Activated T-cell treated with anti-CD3 and anti-CD28 coated beads for 48 hours (primary cell): Measurements from ENCODE around the gene SMIM45.
"Not testable (repeated sequence)": the region's sequence is repeated elsewhere in the genome, so short reads cannot be mapped to it uniquely, and the experiment has no call there.

Source experiments
- DNase-seq: peaks from one replicate; pipeline ENCODE4 v3.0.0-alpha.2; 2020; ENCODE audit warnings: low read depth

The SMIM45 gene

GRCh38 chr22:41935015-41935351 lies 17.0 kb upstream of the SMIM45 start:
- DNase-seq: no peak

GRCh38 chr22:41935509-41935908 lies 16.4 kb upstream of the SMIM45 start:
- no peak for DNase-seq

GRCh38 chr22:41936894-41937169 lies 15.1 kb upstream of the SMIM45 start:
- DNase-seq: no peak

GRCh38 chr22:41939981-41940831 lies 11.7 kb upstream of the SMIM45 start:
- DNase-seq: peak; percentile 87

- DNase-seq: peak; percentile 78
Observed at GRCh38 chr22:41940832-41941765, 10.9 kb upstream of the SMIM45 start.

GRCh38 chr22:41943661-41944209 lies 8.2 kb upstream of the SMIM45 start:
- DNase-seq: no peak

GRCh38 chr22:41946629-41947423 lies 5.1 kb upstream of the SMIM45 start, which contains the start of gene CENPM:
CENPM (minus strand) TSS chr22:41947152; CDS start chr22:41947076, 76 bp downstream.
- peak; percentile 93 for DNase-seq

GRCh38 chr22:41947424-41948080 lies 4.4 kb upstream of the SMIM45 start:
- DNase-seq: no peak

GRCh38 chr22:41948142-41948541 lies 3.8 kb upstream of the SMIM45 start:
- DNase-seq: no peak

- not testable (repeated sequence) for DNase-seq
Observed at GRCh38 chr22:41948928-41949296, 3.0 kb upstream of the SMIM45 start.

- no peak for DNase-seq
Observed at GRCh38 chr22:41949297-41949965, 2.5 kb upstream of the SMIM45 start.

- DNase-seq: no peak
Observed at GRCh38 chr22:41952713-41953112, 763 bp downstream of the SMIM45 start.

- DNase-seq: no peak
Observed at GRCh38 chr22:41957941-41958556, 6.1 kb downstream of the SMIM45 start.

GRCh38 chr22:41963453-41964111 lies 11.6 kb downstream of the SMIM45 start:
- DNase-seq: no peak

GRCh38 chr22:41964112-41964491 lies 12.2 kb downstream of the SMIM45 start:
- DNase-seq: no peak

- DNase-seq: no peak
Observed at GRCh38 chr22:41966225-41966606, 14.3 kb downstream of the SMIM45 start.

- no peak for DNase-seq
Observed at GRCh38 chr22:41966607-41967240, 14.8 kb downstream of the SMIM45 start.

- DNase-seq: no peak
Observed at GRCh38 chr22:41968601-41969000, 16.7 kb downstream of the SMIM45 start.

GRCh38 chr22:41969110-41969646 lies 17.2 kb downstream of the SMIM45 start, which contains the start of gene SEPTIN3:
SEPTIN3 (plus strand) TSS chr22:41969443; CDS start chr22:41971493, 2,050 bp downstream.
- no peak for DNase-seq
